ENCODE data around the gene HOMEZ. TPM values are rescaled to one million over a fixed set of nuclear protein-coding genes. Genes with fewer than 3 reads are reported as not detected.

The HOMEZ gene
- total RNA-seq (2021; ENCODE audit: unreplicated experiment) (18.2 TPM), Bru-seq, nascent RNA (percentile 66 among the genes with signal in this experiment), BruChase-seq, experiment 1, labeled RNA remaining after a 6-hour chase (percentile 48 among the genes with signal in this experiment), BruChase-seq, experiment 2, labeled RNA remaining after a 2-hour chase (percentile 65 among the genes with signal in this experiment)
- polyA plus RNA-seq (2012): 12.5 and 15.7 TPM in 2 replicates
- long read RNA-seq, full-length matches to known transcripts: 2 of 8 reads
- long read RNA-seq, partial matches to known transcripts: 1 of 8 reads
- long read RNA-seq, other reads (novel, unspliced or antisense): 5 of 8 reads

- H3K27me3 ChIP-seq (ENCODE audit: insufficient read depth, low read length): no peaks in the 10 kb centered on the region
- ChIA-PET RAD21 (ENCODE audit: low non-redundant PET in 1 of 2, low total read pairs in 2 of 2, uncharacterized antibody in 2 of 2, unreplicated experiment in 2 of 2) (no interaction called here), CTCF (interaction anchor here (0.6 to 4.7 kb wide), 7 partner anchors 8 to 217 kb away, joined by 3 to 27 read pairs (median 3); no protein-coding TSS in a partner anchor), POLR2A (interaction anchor here (0.6 to 1.5 kb wide), 9 partner anchors 13 to 1983 kb away, joined by 3 to 6 read pairs (median 4); partner anchors contain the start of genes ACIN1, BCL2L2, C14orf119 and PABPN1)
- peak within 1 kb of the TSS; percentile 96 for H3K9ac ChIP-seq (ENCODE audit: low read length)
- intact Hi-C loops (cut with micrococcal nuclease): loop anchor here (1.0 kb wide), 1 partner anchor 35 kb away; the partner anchor contains the start of gene PABPN1
- peak; percentile 92 for DNase-seq (ENCODE audit: low read depth, low spot score)
- H3K4me1 ChIP-seq (ENCODE audit: control insufficient read depth in 1 of 2, insufficient read depth in 2 of 2, low read length in 2 of 2): peaks cover 10 to 14% of the 10 kb centered on the region in 2 experiments
- no peaks in the 10 kb centered on the region for H3K9me3 ChIP-seq (ENCODE audit: control insufficient read depth in 1 of 2, insufficient read depth in 1 of 2, low read depth in 1 of 2, low read length in 2 of 2)
- ATAC-seq: peak; percentile 98
- TF ChIP-seq POLR2A (IDR thresholded peaks at IDR 0.05; ENCODE audit: borderline replicate concordance, extremely low read depth, insufficient read depth, insufficient read length): peak; percentile 61
- no peak for TF ChIP-seq ZBTB33 (IDR thresholded peaks at IDR 0.05; ENCODE audit: extremely low read depth, insufficient replicate concordance, low read length)
- peak; percentile 97 for TF ChIP-seq SP1 (IDR thresholded peaks at IDR 0.05; ENCODE audit: low read depth)
- TF ChIP-seq POLR2AphosphoS5 (IDR thresholded peaks at IDR 0.05; ENCODE audit: low read depth, low read length): peak; percentile 82
- TF ChIP-seq MAX (IDR thresholded peaks at IDR 0.05): 0 out of 2 replicates have a peak, but pooled peaks have one; percentile 2
- TF ChIP-seq EZH2 (IDR thresholded peaks at IDR 0.05): no peak
- no peak for TF ChIP-seq ELF1 (IDR thresholded peaks at IDR 0.05; ENCODE audit: borderline replicate concordance, low read depth)
- TF ChIP-seq SIN3A (IDR thresholded peaks at IDR 0.05; ENCODE audit: low read depth): peak; percentile 35; the same call in 1 of the 2 replicates
- no peak for TF ChIP-seq ZNF274 (IDR thresholded peaks at IDR 0.05; ENCODE audit: low read depth, low read length)
- TF ChIP-seq RAD21 (IDR thresholded peaks at IDR 0.05; ENCODE audit: low read depth): no peak
- H3K27ac ChIP-seq (ENCODE audit: low read depth, low read length): peak within 1 kb of the TSS; percentile 77
- no peaks in the 10 kb centered on the region for H3K9me2 ChIP-seq (ENCODE audit: insufficient read depth)
- no peaks in the 10 kb centered on the region; a peak in 1 of 4 replicates for H3K36me3 ChIP-seq (ENCODE audit: control insufficient read depth in 1 of 2, insufficient read depth in 2 of 2, low read length in 2 of 2)
- H3K79me2 ChIP-seq (ENCODE audit: insufficient read depth, low read length): peaks cover 20% of the 10 kb centered on the region
- H3K4me2 ChIP-seq (ENCODE audit: low read length): peak within 1 kb of the TSS; percentile 92
- BruUV-seq (replicated peaks): TSS peak; percentile 97
- H4K20me1 ChIP-seq (ENCODE audit: insufficient read depth): no peaks in the 10 kb centered on the region
- peak within 1 kb of the TSS; percentile 77 for H2AFZ ChIP-seq (ENCODE audit: low read depth, low read length, poor library complexity, severe bottlenecking)
- H3K4me3 ChIP-seq (replicated peaks in 1 of 2; ENCODE audit: low read depth in 1 of 2, low read length in 2 of 2): peak within 1 kb of the TSS; percentile 74 to 96
These were observed at the start of gene HOMEZ for GRCh38 chr14:23286020-23286901. TSS of gene HOMEZ (minus strand) at chr14:23286132. CDS start at chr14:23285952, 180 bp downstream.

Data from HCT116 (cell line).